K562 (cell line): ENCODE data around the gene UBE2H. TPM values are rescaled to one million over a fixed set of nuclear protein-coding genes. Genes with fewer than 3 reads are reported as not detected.

Source experiments
- BRD9 ChIP-seq: fragments of 450-650 bp; IDR thresholded peaks from 2 replicates; pipeline ENCODE4 v1.6.1; 2018; ENCODE audit warnings: low read depth; ENCODE audit not compliant: partially characterized antibody
- CBFA2T2 ChIP-seq: fragments of 450-650 bp; conservative IDR thresholded peaks from 2 replicates; pipeline ENCODE4 v1.6.1; 2017; ENCODE audit warnings: mild to moderate bottlenecking
- E2F6 ChIP-seq, 2 experiments: IDR thresholded peaks; 2 replicates each; pipeline ENCODE4 v1.6.1; 2011; ENCODE audit warnings: borderline replicate concordance in 1 of 2, control low read depth in 1 of 2, low read depth in 1 of 2, low read length in 1 of 2, mild to moderate bottlenecking in 1 of 2, mixed read lengths in 1 of 2, moderate library complexity in 1 of 2; ENCODE audit not compliant: insufficient read depth in 1 of 2, insufficient read length in 1 of 2, poor library complexity in 1 of 2, severe bottlenecking in 1 of 2; ENCODE audit errors: extremely low read depth in 1 of 2
- ERF ChIP-seq: fragments of 450-650 bp; formaldehyde crosslinking; IDR thresholded peaks from 2 replicates; pipeline ENCODE4 v1.4.0; 2020; ENCODE audit warnings: mild to moderate bottlenecking, mixed read lengths
- ETS1 ChIP-seq: conservative IDR thresholded peaks from 2 replicates; pipeline ENCODE4 v1.6.1; 2011; ENCODE audit warnings: low read depth, mild to moderate bottlenecking, low read length; ENCODE audit not compliant: control insufficient read depth
- FOXP4 ChIP-seq: sonication (generic); formaldehyde crosslinking; IDR thresholded peaks from 2 replicates; pipeline ENCODE4 v1.8.0; 2022; ENCODE audit warnings: mild to moderate bottlenecking, missing genetic modification reagents, borderline replicate concordance
- HDAC6 ChIP-seq: IDR thresholded peaks from 2 replicates; pipeline ENCODE4 v1.6.1; 2012; ENCODE audit warnings: low read depth, mild to moderate bottlenecking, control low read depth, inconsistent platforms, low read length, moderate library complexity
- HNRNPUL1 ChIP-seq: fragments of 200-400 bp; formaldehyde crosslinking; IDR thresholded peaks from 2 replicates; pipeline ENCODE4 v1.6.1; 2017; ENCODE audit warnings: low read length
- HOMEZ ChIP-seq: fragments of 250-450 bp; sonication (Bioruptor Pico); IDR thresholded peaks from 2 replicates; pipeline ENCODE4 v1.4.0; 2020; ENCODE audit warnings: mild to moderate bottlenecking, moderate library complexity
- KDM1A ChIP-seq, 2 experiments: fragments of 450-650 bp; IDR thresholded peaks; 2 replicates each; pipeline ENCODE4 v1.6.1; 2016; ENCODE audit warnings: mild to moderate bottlenecking in 2 of 2
- MECOM ChIP-seq: fragments of 250-450 bp; sonication (Bioruptor Pico); IDR thresholded peaks from 2 replicates; pipeline ENCODE4 v1.8.0; 2022; ENCODE audit warnings: inconsistent platforms
- PHB ChIP-seq: fragments of 250-450 bp; sonication (Bioruptor Pico); IDR thresholded peaks from 2 replicates; pipeline ENCODE4 v1.5.0; 2021
- PREB ChIP-seq: sonication (generic); formaldehyde crosslinking; IDR thresholded peaks from 2 replicates; pipeline ENCODE4 v1.8.1; 2023; ENCODE audit warnings: mild to moderate bottlenecking, missing genetic modification reagents
- RBBP5 ChIP-seq: fragments of 200-600 bp; sonication (generic); IDR thresholded peaks from 2 replicates; pipeline ENCODE4 v1.6.1; 2012; ENCODE audit warnings: borderline replicate concordance, mild to moderate bottlenecking, low read length, control low read depth, inconsistent platforms; ENCODE audit not compliant: insufficient read depth, poor library complexity, severe bottlenecking
- THRA ChIP-seq: fragments of 450-650 bp; IDR thresholded peaks from 2 replicates; pipeline ENCODE4 v1.6.1; 2017; ENCODE audit warnings: mild to moderate bottlenecking, moderate library complexity
- TRIM24 ChIP-seq, 2 experiments: fragments of 450-650 bp; IDR thresholded peaks; 2 replicates each; pipeline ENCODE4 v1.6.1; 2016
- ZNF232 ChIP-seq: sonication (generic); formaldehyde crosslinking; IDR thresholded peaks from 2 replicates; pipeline ENCODE4 v1.8.0; 2022; ENCODE audit warnings: mild to moderate bottlenecking, missing genetic modification reagents
- ZSCAN29 ChIP-seq: fragments of 450-650 bp; IDR thresholded peaks from 2 replicates; pipeline ENCODE4 v1.6.1; 2017
- polyA plus RNA-seq, 8 experiments: library from polyadenylated mRNA; depleted of rRNA in 4 of 8; stranded (reverse) in 5 of 8; unstranded in 3 of 8; fragments of >200 nt; fragmentation: Nextera tagmentation in 2 of 8; fragmentation: Illumina TruSeq in 1 of 8; extraction: Ambion mirVana in 2 of 8; extraction: Trizol in 1 of 8; gene quantifications; 2 replicates each; pipeline versions ENCODE4 v1.2.1 to v1.2.3, GENCODE V29; 2011 to 2014; ENCODE audit warnings: inconsistent platforms in 1 of 8, missing spikeins in 1 of 8
- total RNA-seq, 7 experiments: library from RNA; depleted of rRNA in 6 of 7; stranded (reverse); fragments of >200 nt in 6 of 7; fragmentation: Illumina TruSeq in 2 of 7; extraction: Trizol in 2 of 7; gene quantifications; 2 replicates each; pipeline versions ENCODE4 v1.2.1 to v1.2.3, GENCODE V29; 2011 to 2021; ENCODE audit warnings: low replicate concordance in 1 of 7

The UBE2H gene
- total and polyA plus RNA-seq, 9 of the 15 experiments (the other 6 are each of a cell fraction or from before 2014, with no cell fraction given) = 6.3 to 33.0 (median 13.3) TPM

GRCh38 chr7:129784783-129785684, 167.7 kb downstream of the UBE2H start (continued):
- TF ChIP-seq ETS1 = no peak; the same call in 1 of the 2 replicates
- TF ChIP-seq BRD9 = no peak
- TF ChIP-seq PHB = no peak
- TF ChIP-seq HNRNPUL1 = no peak
- no peak for TF ChIP-seq THRA
- TF ChIP-seq TRIM24 (IDR thresholded peaks at IDR 0.05) = peak; percentile 48 to 65; a peak in 2 of 4 replicates
- TF ChIP-seq KDM1A (IDR thresholded peaks at IDR 0.05) = peak; percentile 94
- no peak for TF ChIP-seq ZNF232
- TF ChIP-seq MECOM (CRISPR knock-in tag) = no peak
- TF ChIP-seq PREB (CRISPR knock-in tag) = 0 out of 2 replicates have a peak, but pooled peaks have one; percentile 36
- TF ChIP-seq RBBP5 = peak; percentile 26
- peak; percentile 40; the same call in 1 of the 2 replicates for TF ChIP-seq CBFA2T2
- TF ChIP-seq HOMEZ (CRISPR knock-in tag) = no peak
- TF ChIP-seq HDAC6 = 0 out of 2 replicates have a peak, but pooled peaks have one; percentile 6
- peak; percentile 70; the same call in 1 of the 2 replicates for TF ChIP-seq ZSCAN29
- peak; percentile 29 to 76 for TF ChIP-seq E2F6 (IDR thresholded peaks at IDR 0.05; ENCODE audit: borderline replicate concordance in 1 of 2, extremely low read depth in 1 of 2, insufficient read depth in 1 of 2, insufficient read length in 1 of 2, low read depth in 1 of 2, low read length in 1 of 2, poor library complexity in 1 of 2, severe bottlenecking in 1 of 2)
- TF ChIP-seq ERF (CRISPR knock-in tag) = no peak
- TF ChIP-seq FOXP4 (CRISPR knock-in tag) = 0 out of 2 replicates have a peak, but pooled peaks have one; percentile 40
